Right renal pelvis (tissue), 4 donors: ENCODE results near the gene CIT. TPM values are rescaled to one million over a fixed set of nuclear protein-coding genes. Genes with fewer than 3 reads are reported as not detected.
"Not testable (repeated sequence)": the region's sequence is repeated elsewhere in the genome, so short reads cannot be mapped to it uniquely, and the experiment has no call there.

Source experiments
- DNase-seq, 4 donors: peaks; one replicate each; pipeline ENCODE4 v3.0.0-alpha.2; 2013; ENCODE audit warnings: low read depth in 4 of 4, low spot score in 3 of 4, missing footprints in 1 of 4
- polyA plus RNA-seq, 4 donors: library from polyadenylated mRNA; unstranded; fragments of 120-200 nt; gene quantifications; one replicate each; pipeline ENCODE4 v1.2.1, GENCODE V29; 2013; ENCODE audit not compliant: insufficient read length in 4 of 4

CIT gene
- 10 to 100 TPM; 15.2 to 16.3 (median 16.1) TPM for polyA plus RNA-seq

GRCh38 chr12:119876761-119877638 lies at the start of gene CIT:
CIT (minus strand) TSS chr12:119877320; CDS start chr12:119876168, 1,152 bp downstream.
- DNase-seq: peak; percentile 84 to 91 (median 90)

GRCh38 chr12:119925269-119925668 lies 48.1 kb upstream of the CIT start:
- no peak for DNase-seq

- no peak for DNase-seq
Measured at GRCh38 chr12:119920064-119920463, 42.9 kb upstream of the CIT start.

- no peak for DNase-seq
Measured at GRCh38 chr12:119915894-119916510, 38.9 kb upstream of the CIT start.

- DNase-seq: no peak
Measured at GRCh38 chr12:119914666-119915065, 37.5 kb upstream of the CIT start.

- DNase-seq: peak in 1 of 4 donors; percentile 38
Measured at GRCh38 chr12:119913536-119914330, 36.6 kb upstream of the CIT start.

GRCh38 chr12:119911182-119911581 lies 34.1 kb upstream of the CIT start:
- no peak for DNase-seq

GRCh38 chr12:119910586-119910985 lies 33.5 kb upstream of the CIT start:
- no peak for DNase-seq

- peak in 1 of 4 donors; percentile 30 for DNase-seq
Measured at GRCh38 chr12:119902084-119902509, 25.0 kb upstream of the CIT start.

GRCh38 chr12:119901670-119902069 lies 24.6 kb upstream of the CIT start:
- DNase-seq: no peak

GRCh38 chr12:119894916-119895315 lies 17.8 kb upstream of the CIT start:
- no peak for DNase-seq

- DNase-seq: not testable (repeated sequence)
Measured at GRCh38 chr12:119892611-119893010, 15.5 kb upstream of the CIT start.

- no peak for DNase-seq
Measured at GRCh38 chr12:119885549-119885948, 8.4 kb upstream of the CIT start.

GRCh38 chr12:119883791-119884190 lies 6.7 kb upstream of the CIT start:
- DNase-seq: not testable (repeated sequence)

- no peak for DNase-seq
Measured at GRCh38 chr12:119883237-119883636, 6.1 kb upstream of the CIT start.

GRCh38 chr12:119877639-119877948 lies 474 bp upstream of the CIT start:
- DNase-seq: no peak

- DNase-seq: no peak
Measured at GRCh38 chr12:119870457-119870856, 6.7 kb downstream of the CIT start.

- DNase-seq: no peak
Measured at GRCh38 chr12:119869720-119870119, 7.4 kb downstream of the CIT start.

GRCh38 chr12:119868992-119869391 lies 8.1 kb downstream of the CIT start:
- no peak for DNase-seq

GRCh38 chr12:119864591-119864990 lies 12.5 kb downstream of the CIT start:
- no peak for DNase-seq

GRCh38 chr12:119859241-119859640 lies 17.9 kb downstream of the CIT start:
- no peak for DNase-seq
